Measurements from ENCODE around the gene KCNIP4. TPM values are rescaled to one million over a fixed set of nuclear protein-coding genes. Genes with fewer than 3 reads are reported as not detected.

KCNIP4 gene
- total RNA-seq, 1 donor from 2014 or later: 0.17 TPM

- H3K4me3 ChIP-seq (ENCODE audit: low read depth, low read length): no peak overlapping the region
- no peak for TF ChIP-seq CTCF (conservative IDR thresholded peaks at IDR 0.05; ENCODE audit: low read depth, low read length)
- DNase-seq (ENCODE audit: low read depth): peak; percentile 52
Measured at GRCh38 chr4:21811565-21811964, 137.0 kb downstream of the KCNIP4 start.

- peak; percentile 11 for TF ChIP-seq CTCF (conservative IDR thresholded peaks at IDR 0.05; ENCODE audit: low read depth, low read length)
- no peak for DNase-seq (ENCODE audit: low read depth)
Measured at GRCh38 chr4:21806991-21807390, 141.6 kb downstream of the KCNIP4 start.

GRCh38 chr4:21802406-21802805, 146.2 kb downstream of the KCNIP4 start:
- H3K4me3 ChIP-seq (ENCODE audit: low read depth, low read length): no peak overlapping the region
- peak; percentile 62 for DNase-seq (ENCODE audit: low read depth)
- no peak for TF ChIP-seq CTCF (conservative IDR thresholded peaks at IDR 0.05; ENCODE audit: low read depth, low read length)

More at GRCh38 chr4:21806991-21807390, 141.6 kb downstream of the KCNIP4 start:
- H3K4me3 ChIP-seq (ENCODE audit: low read depth, low read length): no peak overlapping the region

GRCh38 chr4:21801661-21802385, 146.7 kb downstream of the KCNIP4 start:
- TF ChIP-seq CTCF (conservative IDR thresholded peaks at IDR 0.05; ENCODE audit: low read depth, low read length): no peak
- no peak for DNase-seq (ENCODE audit: low read depth)
- H3K4me3 ChIP-seq (ENCODE audit: low read depth, low read length): no peak overlapping the region

- no peak overlapping the region for H3K4me3 ChIP-seq (ENCODE audit: low read depth, low read length)
- no peak for TF ChIP-seq CTCF (conservative IDR thresholded peaks at IDR 0.05; ENCODE audit: low read depth, low read length)
- no peak for DNase-seq (ENCODE audit: low read depth)
Measured at GRCh38 chr4:21795091-21795490, 153.5 kb downstream of the KCNIP4 start.

GRCh38 chr4:21792736-21793135, 155.8 kb downstream of the KCNIP4 start:
- DNase-seq (ENCODE audit: low read depth): no peak
- H3K4me3 ChIP-seq (ENCODE audit: low read depth, low read length): no peak overlapping the region
- no peak for TF ChIP-seq CTCF (conservative IDR thresholded peaks at IDR 0.05; ENCODE audit: low read depth, low read length)

GRCh38 chr4:21790438-21791029, 158.0 kb downstream of the KCNIP4 start:
- peak; percentile 48 for TF ChIP-seq CTCF (conservative IDR thresholded peaks at IDR 0.05; ENCODE audit: low read depth, low read length)
- H3K4me3 ChIP-seq (ENCODE audit: low read depth, low read length): no peak overlapping the region
- DNase-seq (ENCODE audit: low read depth): no peak
